Gastrocnemius medialis (tissue), 4 donors: ENCODE results near the gene NGEF. TPM values are rescaled to one million over a fixed set of nuclear protein-coding genes. Genes with fewer than 3 reads are reported as not detected.

ENCODE experiments used
- ATAC-seq, 2 donors: fragments of 150-250 bp; one replicate each; pipeline ENCODE4 v1.9.1; 2016
- DNase-seq, 2 donors: peaks; one replicate each; pipeline ENCODE4 v3.0.0-alpha.2; 2019
- H3K27ac ChIP-seq, 4 donors: fragments of 200-600 bp; sonication (generic); 1 replicate in 1 of 4; 2 replicates in 3 of 4; pipeline ENCODE4 v1.5.1; 2016 to 2018; ENCODE audit warnings: mild to moderate bottlenecking in 2 of 4, moderate library complexity in 1 of 4
- H3K27me3 ChIP-seq, 3 donors: fragments of 200-600 bp; sonication (generic) in 2 of 3; 1 replicate in 1 of 3; 2 replicates in 2 of 3; pipeline versions ENCODE4 v1.5.1 to v1.6.0; 2016 to 2019; ENCODE audit warnings: mild to moderate bottlenecking in 1 of 3, moderate library complexity in 1 of 3
- H3K36me3 ChIP-seq, 2 donors: fragments of 200-600 bp; sonication (generic) in 1 of 2; one replicate each; pipeline ENCODE4 v1.5.1; 2017 to 2018
- H3K4me1 ChIP-seq, 2 donors: fragments of 200-600 bp; sonication (generic) in 1 of 2; one replicate each; pipeline ENCODE4 v1.5.1; 2016 to 2017; ENCODE audit warnings: mild to moderate bottlenecking in 2 of 2
- H3K4me3 ChIP-seq, 4 donors: fragments of 200-600 bp; sonication (generic) in 3 of 4; 1 replicate in 1 of 4; 2 replicates in 3 of 4; pipeline ENCODE4 v1.5.1; 2016 to 2019; ENCODE audit warnings: mild to moderate bottlenecking in 2 of 4
- H3K9me3 ChIP-seq, 3 donors: fragments of 200-600 bp; sonication (generic) in 2 of 3; 1 replicate in 1 of 3; 2 replicates in 2 of 3; pipeline ENCODE4 v1.5.1; 2016 to 2019
- POLR2A ChIP-seq, 2 donors: fragments of 450-650 bp; IDR thresholded peaks; one replicate each; pipeline ENCODE4 v1.6.1; 2017; ENCODE audit warnings: antibody characterized with exemption in 2 of 2, mild to moderate bottlenecking in 2 of 2, moderate library complexity in 2 of 2
- in situ Hi-C, 4 donors: fragments of 200-750 bp; cut with MboI; loops; one replicate each; pipeline versions ENCODE4 v1.15.0 to v1.8.0; 2017; ENCODE audit warnings: low sequenced_read_pairs in 4 of 4
- intact Hi-C: fragments of 100-400 bp; cut with DNase I; formaldehyde crosslinking; loops from one replicate; pipeline ENCODE4 v1.15.1; 2023; ENCODE audit warnings: low total_unique reads
- total RNA-seq, 4 donors: library from RNA; depleted of rRNA; stranded (reverse); fragments of >200 nt; gene quantifications; one replicate each; pipeline versions ENCODE4 v1.1.0 to v1.2.3, GENCODE V29; 2016
- TF ChIP-seq, protein P1 (sequence below), 5 experiments: fragments of 450-650 bp in 3 of 5; fragments of 200-600 bp in 2 of 5; sonication (generic) in 2 of 5; IDR thresholded peaks in 4 of 5; conservative IDR thresholded peaks in 1 of 5; 1 replicate in 4 of 5; 2 replicates in 1 of 5; pipeline ENCODE4 v1.5.1; 2016 to 2019; ENCODE audit warnings: antibody characterized with exemption in 5 of 5, mild to moderate bottlenecking in 3 of 5, moderate library complexity in 3 of 5

NGEF gene
- total RNA-seq, 4 donors from 2014 or later: 0.66 to 1.5 (median 0.84) TPM; not detected in 1

- no peaks in the 10 kb centered on the region for H3K9me3 ChIP-seq
- H3K27ac ChIP-seq: no peak overlapping the region
- H3K4me1 ChIP-seq: no peaks in the 10 kb centered on the region
- DNase-seq: no peak
- in situ Hi-C loops: loop anchor here in 1 of 4 donors (25.0 kb wide), 1 partner anchor 435 kb away; no protein-coding TSS in a partner anchor
- no peak overlapping the region for H3K4me3 ChIP-seq
- TF ChIP-seq POLR2A (IDR thresholded peaks at IDR 0.05): no peak
- TF ChIP-seq, protein P1, sequence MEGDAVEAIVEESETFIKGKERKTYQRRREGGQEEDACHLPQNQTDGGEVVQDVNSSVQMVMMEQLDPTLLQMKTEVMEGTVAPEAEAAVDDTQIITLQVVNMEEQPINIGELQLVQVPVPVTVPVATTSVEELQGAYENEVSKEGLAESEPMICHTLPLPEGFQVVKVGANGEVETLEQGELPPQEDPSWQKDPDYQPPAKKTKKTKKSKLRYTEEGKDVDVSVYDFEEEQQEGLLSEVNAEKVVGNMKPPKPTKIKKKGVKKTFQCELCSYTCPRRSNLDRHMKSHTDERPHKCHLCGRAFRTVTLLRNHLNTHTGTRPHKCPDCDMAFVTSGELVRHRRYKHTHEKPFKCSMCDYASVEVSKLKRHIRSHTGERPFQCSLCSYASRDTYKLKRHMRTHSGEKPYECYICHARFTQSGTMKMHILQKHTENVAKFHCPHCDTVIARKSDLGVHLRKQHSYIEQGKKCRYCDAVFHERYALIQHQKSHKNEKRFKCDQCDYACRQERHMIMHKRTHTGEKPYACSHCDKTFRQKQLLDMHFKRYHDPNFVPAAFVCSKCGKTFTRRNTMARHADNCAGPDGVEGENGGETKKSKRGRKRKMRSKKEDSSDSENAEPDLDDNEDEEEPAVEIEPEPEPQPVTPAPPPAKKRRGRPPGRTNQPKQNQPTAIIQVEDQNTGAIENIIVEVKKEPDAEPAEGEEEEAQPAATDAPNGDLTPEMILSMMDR (IDR thresholded peaks at IDR 0.05 in 4 of 5, conservative IDR thresholded peaks at IDR 0.05 in 1 of 5): no peak
- no peaks in the 10 kb centered on the region for H3K27me3 ChIP-seq
- no peak for ATAC-seq
- intact Hi-C loops: no loop called here
- no peaks in the 10 kb centered on the region for H3K36me3 ChIP-seq
Observed at GRCh38 chr2:233047206-233047605, 34.1 kb upstream of the NGEF start.

DNA sequence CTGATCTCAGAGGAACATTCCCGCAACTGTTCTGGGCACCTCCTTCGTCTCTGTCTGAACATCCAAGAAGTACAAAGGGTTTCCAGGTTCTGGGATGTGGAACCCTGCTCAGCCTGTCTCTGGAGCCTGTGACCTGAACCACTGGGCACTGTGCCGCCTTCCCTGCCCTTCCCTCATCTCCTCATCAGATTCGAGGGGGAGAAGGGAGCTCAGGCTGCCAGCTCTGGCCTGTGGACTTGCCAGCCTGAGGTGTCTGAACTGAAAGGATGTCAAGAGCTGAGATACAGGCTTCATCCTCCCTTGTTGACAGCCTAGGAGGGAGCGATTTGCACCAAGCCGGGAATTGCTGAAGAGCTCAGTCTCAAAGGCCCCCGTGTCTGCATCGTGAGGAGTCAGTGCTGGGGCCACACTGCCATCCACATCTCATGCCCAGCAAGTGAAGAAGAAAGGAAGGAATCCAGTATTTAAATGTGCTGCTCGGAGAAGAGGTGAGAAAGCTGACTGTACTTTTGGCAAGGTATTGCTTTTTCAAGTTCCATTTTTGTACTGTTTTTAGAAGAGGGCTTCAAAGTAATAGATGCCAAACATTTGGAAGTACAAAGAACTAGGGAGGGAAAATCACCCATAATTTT, 32.0 kb upstream of the NGEF start:
- DNase-seq (no peak), ATAC-seq (no peak)
- Histone ChIP-seq H3K9me3 (no peaks in the 10 kb centered on the region), H3K4me1 (no peaks in the 10 kb centered on the region), H3K4me3 (no peak overlapping the region), H3K27ac (no peak overlapping the region), H3K36me3 (no peaks in the 10 kb centered on the region), H3K27me3 (no peaks in the 10 kb centered on the region)
- intact Hi-C loops (no loop called here), in situ Hi-C loops (loop anchor here in 1 of 4 donors (25.0 kb wide), 1 partner anchor 433 kb away; no protein-coding TSS in a partner anchor)
- TF ChIP-seq, protein P1 (IDR thresholded peaks at IDR 0.05 in 4 of 5, conservative IDR thresholded peaks at IDR 0.05 in 1 of 5): no peak
- no peak for TF ChIP-seq POLR2A (IDR thresholded peaks at IDR 0.05)

- H3K9me3 ChIP-seq: no peaks in the 10 kb centered on the region
- TF ChIP-seq, protein P1 (IDR thresholded peaks at IDR 0.05 in 4 of 5, conservative IDR thresholded peaks at IDR 0.05 in 1 of 5): no peak
- TF ChIP-seq POLR2A (IDR thresholded peaks at IDR 0.05): no peak
- in situ Hi-C loops: loop anchor here in 1 of 4 donors (25.0 kb wide), 1 partner anchor 430 kb away; no protein-coding TSS in a partner anchor
- intact Hi-C loops: no loop called here
- ATAC-seq (no peak), DNase-seq (no peak)
- H3K27me3 ChIP-seq: no peaks in the 10 kb centered on the region
- H3K27ac ChIP-seq: no peak overlapping the region
- no peaks in the 10 kb centered on the region for H3K36me3 ChIP-seq
- H3K4me3 ChIP-seq: no peak overlapping the region
- no peaks in the 10 kb centered on the region for H3K4me1 ChIP-seq
Observed at GRCh38 chr2:233042549-233042948, 29.5 kb upstream of the NGEF start.

DNA sequence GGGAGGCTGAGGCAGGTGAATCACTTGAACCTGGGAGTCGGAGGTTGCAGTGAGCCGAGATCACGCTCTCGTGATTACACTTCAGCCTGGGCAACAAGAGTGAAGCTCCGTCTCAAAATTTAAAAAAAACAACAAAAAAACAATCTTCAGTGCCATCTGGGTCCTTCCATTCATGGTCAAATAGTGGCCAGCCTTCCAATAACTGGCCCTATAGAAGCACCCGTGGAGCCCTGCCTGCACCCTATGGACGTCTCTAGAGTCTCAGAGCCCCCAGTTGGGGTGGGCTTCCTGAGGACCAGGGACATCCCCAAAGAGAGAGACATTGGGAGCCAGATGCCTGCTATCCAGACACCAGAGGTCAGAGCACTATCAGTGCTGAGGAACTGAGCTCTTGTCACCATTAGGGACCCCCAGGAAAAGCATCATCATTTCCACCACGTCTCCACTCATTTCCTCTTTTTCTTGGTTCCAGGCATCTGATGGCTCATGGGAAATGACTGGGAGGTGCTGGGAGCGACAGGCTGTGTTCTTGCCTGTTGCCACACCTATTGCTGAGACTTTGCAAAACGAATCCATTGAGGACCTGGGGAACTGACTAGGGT, 28.8 kb upstream of the NGEF start:
- TF ChIP-seq POLR2A (IDR thresholded peaks at IDR 0.05): no peak
- TF ChIP-seq, protein P1 (IDR thresholded peaks at IDR 0.05 in 4 of 5, conservative IDR thresholded peaks at IDR 0.05 in 1 of 5): no peak
- Histone ChIP-seq H3K9me3 (no peaks in the 10 kb centered on the region), H3K27ac (no peak overlapping the region), H3K4me3 (no peak overlapping the region), H3K36me3 (no peaks in the 10 kb centered on the region), H3K27me3 (no peaks in the 10 kb centered on the region), H3K4me1 (no peaks in the 10 kb centered on the region)
- ATAC-seq (no peak), DNase-seq (no peak)
- intact Hi-C loops: no loop called here
- in situ Hi-C loops: loop anchor here in 1 of 4 donors (25.0 kb wide), 1 partner anchor 430 kb away; no protein-coding TSS in a partner anchor
